Keratinocyte (primary cell): Measurements from ENCODE around the gene UBIAD1.
"Not testable (repeated sequence)": the region's sequence is repeated elsewhere in the genome, so short reads cannot be mapped to it uniquely, and the experiment has no call there.

Experiments
- CTCF ChIP-seq, 3 experiments: IDR thresholded peaks in 1 of 3; conservative IDR thresholded peaks in 1 of 3; optimal IDR thresholded peaks in 1 of 3; 2 replicates in 2 of 3; 3 replicates in 1 of 3; pipeline versions ENCODE3 to v1.5.1; 2011; ENCODE audit warnings: low read length in 3 of 3, mild to moderate bottlenecking in 3 of 3, moderate library complexity in 2 of 3, control low read depth in 1 of 3, inconsistent platforms in 1 of 3; ENCODE audit not compliant: insufficient read depth in 2 of 3; ENCODE audit errors: extremely low read depth in 1 of 3
- EZH2 ChIP-seq: IDR thresholded peaks from one replicate; pipeline ENCODE4 v1.6.1; 2012; ENCODE audit warnings: inconsistent platforms, mild to moderate bottlenecking, low read length, moderate library complexity

- not testable (repeated sequence) for TF ChIP-seq EZH2; CTCF (optimal IDR thresholded peaks at IDR 0.05 in 1 of 3, IDR thresholded peaks at IDR 0.05 in 1 of 3, conservative IDR thresholded peaks at IDR 0.05 in 1 of 3; ENCODE audit: extremely low read depth in 1 of 3, insufficient read depth in 2 of 3, low read length in 3 of 3)
Observed at GRCh38 chr1:11305516-11305915, 32.5 kb downstream of the UBIAD1 start.
